Measurements from ENCODE around the gene SEC24D. TPM values are rescaled to one million over a fixed set of nuclear protein-coding genes. Genes with fewer than 3 reads are reported as not detected.

The SEC24D gene
- total and polyA plus RNA-seq, 2 donors (not counting 3 experiments of a cell fraction or from before 2014, with no cell fraction given): 81.5 to 127 TPM

DNA sequence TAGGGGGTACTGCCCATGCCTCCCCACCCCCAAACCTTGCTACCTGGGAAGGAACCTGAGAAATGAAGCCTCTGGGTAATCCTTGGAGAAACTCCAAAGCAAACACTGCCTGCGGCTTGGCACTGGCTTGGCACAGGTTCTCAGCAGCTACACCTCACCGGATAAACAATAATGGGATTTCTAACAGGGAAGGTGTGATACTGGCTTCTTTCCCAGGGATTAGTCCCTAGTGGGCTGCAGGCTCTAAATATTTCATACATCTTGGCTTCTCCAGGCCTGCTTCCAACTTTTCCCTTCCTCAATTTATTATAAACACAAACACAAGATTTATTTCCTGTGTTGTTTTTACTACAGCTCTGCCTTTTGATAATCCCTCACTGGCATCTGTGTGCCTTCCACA, 12.5 kb downstream of the SEC24D start:
- H3K4me1 ChIP-seq (ENCODE audit: control insufficient read depth, extremely low read depth, insufficient read depth, low read length): peaks cover 8% of the 10 kb centered on the region
- no peaks in the 10 kb centered on the region for H3K27me3 ChIP-seq (ENCODE audit: control insufficient read depth in 2 of 2, insufficient read depth in 2 of 2, low read length in 2 of 2)
- POLR2A ChIA-PET: interaction anchor here (0.9 kb wide), 1 partner anchor 20 kb away, joined by 4 read pairs; no protein-coding TSS in a partner anchor
- H3K27ac ChIP-seq (ENCODE audit: insufficient read depth, low read depth, low read length): no peak overlapping the region
- no peak for TF ChIP-seq MYC (IDR thresholded peaks at IDR 0.05; ENCODE audit: low read depth, low read length)
- no peak for TF ChIP-seq POLR2AphosphoS5 (IDR thresholded peaks at IDR 0.05; ENCODE audit: insufficient read depth, low read depth, low read length)
- TF ChIP-seq, protein P1, sequence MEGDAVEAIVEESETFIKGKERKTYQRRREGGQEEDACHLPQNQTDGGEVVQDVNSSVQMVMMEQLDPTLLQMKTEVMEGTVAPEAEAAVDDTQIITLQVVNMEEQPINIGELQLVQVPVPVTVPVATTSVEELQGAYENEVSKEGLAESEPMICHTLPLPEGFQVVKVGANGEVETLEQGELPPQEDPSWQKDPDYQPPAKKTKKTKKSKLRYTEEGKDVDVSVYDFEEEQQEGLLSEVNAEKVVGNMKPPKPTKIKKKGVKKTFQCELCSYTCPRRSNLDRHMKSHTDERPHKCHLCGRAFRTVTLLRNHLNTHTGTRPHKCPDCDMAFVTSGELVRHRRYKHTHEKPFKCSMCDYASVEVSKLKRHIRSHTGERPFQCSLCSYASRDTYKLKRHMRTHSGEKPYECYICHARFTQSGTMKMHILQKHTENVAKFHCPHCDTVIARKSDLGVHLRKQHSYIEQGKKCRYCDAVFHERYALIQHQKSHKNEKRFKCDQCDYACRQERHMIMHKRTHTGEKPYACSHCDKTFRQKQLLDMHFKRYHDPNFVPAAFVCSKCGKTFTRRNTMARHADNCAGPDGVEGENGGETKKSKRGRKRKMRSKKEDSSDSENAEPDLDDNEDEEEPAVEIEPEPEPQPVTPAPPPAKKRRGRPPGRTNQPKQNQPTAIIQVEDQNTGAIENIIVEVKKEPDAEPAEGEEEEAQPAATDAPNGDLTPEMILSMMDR (IDR thresholded peaks at IDR 0.05; ENCODE audit: extremely low read depth in 1 of 2, insufficient read depth in 1 of 2, low read depth in 1 of 2, low read length in 2 of 2): no peak
- TF ChIP-seq GATA2 (IDR thresholded peaks at IDR 0.05; ENCODE audit: insufficient read depth, insufficient read length, low read depth, low read length): no peak
- TF ChIP-seq FOS (IDR thresholded peaks at IDR 0.05; ENCODE audit: borderline replicate concordance, insufficient read depth, low read length): no peak
- no peak for TF ChIP-seq EZH2 (IDR thresholded peaks at IDR 0.05; ENCODE audit: borderline replicate concordance, low read depth, low read length, severe bottlenecking)
- no peaks in the 10 kb centered on the region for H3K9me3 ChIP-seq (replicated peaks; ENCODE audit: control insufficient read depth, insufficient read depth, low read length)
- intact Hi-C loops (cut with micrococcal nuclease): no loop called here
- no peak overlapping the region for H3K4me2 ChIP-seq (ENCODE audit: insufficient read depth, low read length)
- H3K9ac ChIP-seq (replicated peaks; ENCODE audit: extremely low read depth, insufficient read depth, low read length): no peak overlapping the region
- DNase-seq (ENCODE audit: low read depth, low spot score) (no peak), FAIRE-seq (no peak)
- dilution Hi-C loops (cut with MboI; ENCODE audit: extremely low pct_ligation_motif_present, low sequenced_read_pairs): no loop called here
- no peaks in the 10 kb centered on the region for H3K9me1 ChIP-seq (replicated peaks; ENCODE audit: control insufficient read depth, extremely low read depth, insufficient read depth, low read length)
- CTCF ChIA-PET: interaction anchor here (0.9 to 2.3 kb wide), 5 partner anchors 15 to 82 kb away, joined by 3 to 8 read pairs (median 3); no protein-coding TSS in a partner anchor
- BruUV-seq (replicated peaks): no TSS peak
- peaks cover 97% of the 10 kb centered on the region for H3K79me2 ChIP-seq (ENCODE audit: control insufficient read depth, insufficient read depth, low read length)
- H2AFZ ChIP-seq (ENCODE audit: low read depth, low read length): no peak overlapping the region
- no peak overlapping the region for H3K4me3 ChIP-seq (replicated peaks in 1 of 3; ENCODE audit: insufficient read depth in 1 of 3, low read depth in 1 of 3, low read length in 3 of 3)
- H3K36me3 ChIP-seq (ENCODE audit: control insufficient read depth in 2 of 2, extremely low read depth in 1 of 2, insufficient read depth in 2 of 2, low read length in 2 of 2): peaks cover 15 to 24% of the 10 kb centered on the region in 2 experiments
- H4K20me1 ChIP-seq (replicated peaks; ENCODE audit: control insufficient read depth, extremely low read depth, insufficient read depth, low read length): peaks cover 25% of the 10 kb centered on the region
